GM13977 (cell line): ENCODE results near the gene RBM11.
A peak's percentile ranks its signal among the peaks of the same experiment; 100 is the strongest.

Experiments
- DNase-seq: peaks from one replicate; pipeline ENCODE4 v3.0.0; 2012; ENCODE audit warnings: low spot score
- CTCF ChIP-seq: IDR thresholded peaks from 2 replicates; pipeline ENCODE4 v1.5.1; 2012; ENCODE audit warnings: mild to moderate bottlenecking, control low read depth; ENCODE audit not compliant: insufficient read depth; ENCODE audit errors: extremely low read depth, missing control alignments
- in situ Hi-C: fragments of 300-500 bp; cut with MboI; formaldehyde crosslinking; loops from one replicate; pipeline ENCODE4 v1.12.0; 2022; ENCODE audit warnings: low sequenced_read_pairs, low pct_unique_long_range_greater_than_20kb, mixed read lengths, inconsistent platforms; ENCODE audit not compliant: unreplicated experiment

RBM11 gene

GRCh38 chr21:14245711-14246110 is 29.8 kb downstream of the RBM11 start:
- TF ChIP-seq CTCF = no peak

GRCh38 chr21:14251336-14251735 is 35.4 kb downstream of the RBM11 start:
- no peak for DNase-seq
- no peak for TF ChIP-seq CTCF
- in situ Hi-C loops = no loop called here

More at GRCh38 chr21:14245711-14246110, 29.8 kb downstream of the RBM11 start:
- in situ Hi-C loops = no loop called here
- no peak for DNase-seq

GRCh38 chr21:14259747-14260146 is 43.8 kb downstream of the RBM11 start:
- TF ChIP-seq CTCF = peak; percentile 50
- peak; percentile 31 for DNase-seq
- in situ Hi-C loops = no loop called here

- in situ Hi-C loops = no loop called here
- no peak for TF ChIP-seq CTCF
- no peak for DNase-seq
Measured at GRCh38 chr21:14260174-14260764, 44.3 kb downstream of the RBM11 start.

GRCh38 chr21:14262039-14262438 is 46.1 kb downstream of the RBM11 start:
- in situ Hi-C loops = no loop called here
- TF ChIP-seq CTCF = no peak
- DNase-seq = no peak

GRCh38 chr21:14263879-14264278 is 47.9 kb downstream of the RBM11 start:
- DNase-seq = no peak
- in situ Hi-C loops = no loop called here
- no peak for TF ChIP-seq CTCF
